Neuronal stem cell (in vitro differentiated cells): ENCODE measurements around the gene TAS2R38. TPM values are rescaled to one million over a fixed set of nuclear protein-coding genes. Genes with fewer than 3 reads are reported as not detected.

Source experiments
- DNase-seq: peaks from one replicate; pipeline ENCODE4 v3.0.0-alpha.2; 2013; ENCODE audit warnings: low spot score
- H2AFZ ChIP-seq: one replicate; pipeline ENCODE4 v1.6.1; 2013; ENCODE audit warnings: mild to moderate bottlenecking, low read length, inconsistent platforms
- H2AK5ac ChIP-seq: 2 replicates; pipeline ENCODE4 v1.6.1; 2013; ENCODE audit warnings: low read depth, mild to moderate bottlenecking, inconsistent platforms, low read length, moderate library complexity, mixed read lengths
- H2BK120ac ChIP-seq: 2 replicates; pipeline ENCODE4 v1.6.1; 2013; ENCODE audit warnings: low read depth, mild to moderate bottlenecking, inconsistent platforms, low read length, moderate library complexity, mixed read lengths
- H2BK12ac ChIP-seq: one replicate; pipeline ENCODE4 v1.6.1; 2013; ENCODE audit warnings: low read length, inconsistent platforms
- H2BK15ac ChIP-seq: 2 replicates; pipeline ENCODE4 v1.6.1; 2013; ENCODE audit warnings: mild to moderate bottlenecking, low read length, inconsistent platforms, mixed read lengths
- H2BK5ac ChIP-seq: one replicate; pipeline ENCODE4 v1.6.1; 2013; ENCODE audit warnings: inconsistent platforms, mild to moderate bottlenecking, low read length, moderate library complexity
- H3K14ac ChIP-seq: one replicate; pipeline ENCODE4 v1.6.1; 2013; ENCODE audit warnings: low read length, inconsistent platforms
- H3K18ac ChIP-seq: 2 replicates; pipeline ENCODE4 v1.6.1; 2013; ENCODE audit warnings: low read length, inconsistent platforms
- H3K23ac ChIP-seq: 2 replicates; pipeline ENCODE4 v1.6.1; 2013; ENCODE audit warnings: low read depth, mild to moderate bottlenecking, mixed read lengths, low read length, inconsistent platforms; ENCODE audit not compliant: poor library complexity
- H3K27ac ChIP-seq: replicated peaks from 3 replicates; pipeline ENCODE4 v1.5.1; 2013; ENCODE audit warnings: low read length, inconsistent platforms
- H3K27me3 ChIP-seq, 3 experiments: 2 replicates each; pipeline ENCODE4 v1.6.1; 2013; ENCODE audit warnings: low read length in 3 of 3, mild to moderate bottlenecking in 2 of 3, inconsistent platforms in 1 of 3, low read depth in 1 of 3, mixed read lengths in 1 of 3, moderate library complexity in 1 of 3; ENCODE audit not compliant: control insufficient read depth in 3 of 3, insufficient read depth in 3 of 3
- H3K36me3 ChIP-seq, 2 donors: replicated peaks in 1 of 2; 2 replicates each; pipeline ENCODE4 v1.6.1; 2013; ENCODE audit warnings: low read length in 2 of 2; ENCODE audit not compliant: control insufficient read depth in 2 of 2, insufficient read depth in 2 of 2
- H3K4ac ChIP-seq: 2 replicates; pipeline ENCODE4 v1.6.1; 2013; ENCODE audit warnings: inconsistent platforms, mild to moderate bottlenecking, low read length, moderate library complexity
- H3K4me1 ChIP-seq, 2 donors: 1 replicate in 1 of 2; 2 replicates in 1 of 2; pipeline ENCODE4 v1.6.1; 2013; ENCODE audit warnings: low read length in 2 of 2, low read depth in 1 of 2; ENCODE audit not compliant: control insufficient read depth in 2 of 2, insufficient read depth in 1 of 2
- H3K4me2 ChIP-seq: one replicate; pipeline ENCODE4 v1.6.1; 2013; ENCODE audit warnings: mild to moderate bottlenecking, low read length, inconsistent platforms; ENCODE audit not compliant: insufficient read depth, poor library complexity, severe bottlenecking
- H3K4me3 ChIP-seq, 2 donors: 2 replicates each; pipeline ENCODE4 v1.5.1; 2013; ENCODE audit warnings: low read length in 2 of 2, mild to moderate bottlenecking in 2 of 2, inconsistent platforms in 1 of 2, moderate library complexity in 1 of 2
- H3K79me1 ChIP-seq: one replicate; pipeline ENCODE4 v1.6.1; 2013; ENCODE audit warnings: low read depth, mild to moderate bottlenecking, inconsistent platforms, low read length, moderate library complexity
- H3K9ac ChIP-seq: one replicate; pipeline ENCODE4 v1.6.1; 2013; ENCODE audit warnings: mild to moderate bottlenecking, low read depth, low read length, inconsistent platforms; ENCODE audit not compliant: poor library complexity
- H3K9me3 ChIP-seq, 2 donors: replicated peaks in 1 of 2; 2 replicates each; pipeline versions ENCODE3 to v1.6.1; 2013; ENCODE audit warnings: low read length in 2 of 2, mild to moderate bottlenecking in 2 of 2, inconsistent platforms in 1 of 2, low read depth in 1 of 2, mixed read lengths in 1 of 2, moderate library complexity in 1 of 2; ENCODE audit not compliant: control insufficient read depth in 2 of 2, insufficient read depth in 1 of 2
- H4K8ac ChIP-seq: one replicate; pipeline ENCODE4 v1.6.1; 2013; ENCODE audit warnings: low read depth, mild to moderate bottlenecking, inconsistent platforms, low read length, moderate library complexity
- H4K91ac ChIP-seq: one replicate; pipeline ENCODE4 v1.6.1; 2013; ENCODE audit warnings: low read length, low read depth, mild to moderate bottlenecking, inconsistent platforms; ENCODE audit not compliant: poor library complexity
- WGBS, 2 donors: extraction: QIAGEN DNeasy Blood & Tissue Kit; methylation state at CpG; one replicate each; pipeline ENCODE4 v1.1.7; 2013; ENCODE audit warnings: missing lambda C conversion rate in 2 of 2, mixed read lengths in 1 of 2; ENCODE audit not compliant: insufficient read length in 2 of 2, insufficient replicate concordance in 1 of 2; ENCODE audit errors: extremely low coverage in 2 of 2; 5-methylcytosine and 5-hydroxymethylcytosine counted together
- polyA plus RNA-seq, 2 experiments: library from polyadenylated mRNA; stranded (reverse); fragments of 200-250 nt; gene quantifications; one replicate each; pipeline ENCODE4 v1.2.3, GENCODE V29; 2013

The TAS2R38 gene
- polyA plus RNA-seq (2013, experiment 1 of 2) = not detected
- polyA plus RNA-seq (2013, experiment 2 of 2) = not detected

- no peak within 1 kb of the TSS for H2BK12ac ChIP-seq
- peak within 1 kb of the TSS; percentile 27 for H3K14ac ChIP-seq
- H3K36me3 ChIP-seq = no peaks in the 10 kb centered on the region
- no peak within 1 kb of the TSS for H3K9ac ChIP-seq
- no peak within 1 kb of the TSS for H3K4ac ChIP-seq
- H4K8ac ChIP-seq = peak within 1 kb of the TSS; percentile 55
- H2BK15ac ChIP-seq = no peak within 1 kb of the TSS
- no peak for DNase-seq
- H3K4me3 ChIP-seq = no peak within 1 kb of the TSS
- no peak within 1 kb of the TSS for H2AK5ac ChIP-seq
- peaks cover 0 to 1% (median 0%) of the 10 kb centered on the region in 3 experiments for H3K27me3 ChIP-seq
- no peak within 1 kb of the TSS for H2BK120ac ChIP-seq
- H4K91ac ChIP-seq = no peak within 1 kb of the TSS
- no peaks in the 10 kb centered on the region for H3K4me1 ChIP-seq
- H2BK5ac ChIP-seq = no peak within 1 kb of the TSS
- H3K18ac ChIP-seq = peak within 1 kb of the TSS; percentile 9
- no peaks in the 10 kb centered on the region for H3K9me3 ChIP-seq
- no peak within 1 kb of the TSS for H3K23ac ChIP-seq
- H3K4me2 ChIP-seq = no peak within 1 kb of the TSS
- no peaks in the 10 kb centered on the region for H3K79me1 ChIP-seq
- H2AFZ ChIP-seq = no peak within 1 kb of the TSS
- WGBS, 2 donors = no CpG with 5 or more reads among the region's 7 CpGs
- H3K27ac ChIP-seq = no peak within 1 kb of the TSS
Measured at GRCh38 chr7:141973673-141974072, at the start of gene TAS2R38. Gene TAS2R38, minus strand, starts transcription at chr7:141973773. Its CDS starts 84 bp downstream, at chr7:141973689.

GRCh38 chr7:142018154-142018553, 44.6 kb upstream of the TAS2R38 start:
- no peak overlapping the region for H3K4me3 ChIP-seq
- no peak overlapping the region for H2BK5ac ChIP-seq
- no peaks in the 10 kb centered on the region for H3K79me1 ChIP-seq
- H3K36me3 ChIP-seq = no peaks in the 10 kb centered on the region
- no peak overlapping the region for H3K18ac ChIP-seq
- no CpG with 5 or more reads among the region's 2 CpGs for WGBS, 2 donors
- H3K4ac ChIP-seq = no peak overlapping the region
- H4K8ac ChIP-seq = no peak overlapping the region
- no peak overlapping the region for H2AFZ ChIP-seq
- no peaks in the 10 kb centered on the region for H3K27me3 ChIP-seq
- no peak overlapping the region for H2BK12ac ChIP-seq
- peaks cover 0 to 3% of the 10 kb centered on the region in 2 donors for H3K4me1 ChIP-seq
- H3K4me2 ChIP-seq = no peak overlapping the region
- no peak overlapping the region for H2AK5ac ChIP-seq
- no peak for DNase-seq
- no peak overlapping the region for H3K23ac ChIP-seq
- H3K27ac ChIP-seq = no peak overlapping the region
- no peaks in the 10 kb centered on the region for H3K9me3 ChIP-seq
- no peak overlapping the region for H3K14ac ChIP-seq
- H2BK15ac ChIP-seq = no peak overlapping the region
- H2BK120ac ChIP-seq = no peak overlapping the region
- H4K91ac ChIP-seq = no peak overlapping the region
- no peak overlapping the region for H3K9ac ChIP-seq

GRCh38 chr7:142017451-142017850, 43.9 kb upstream of the TAS2R38 start:
- H2BK120ac ChIP-seq = no peak overlapping the region
- no peak overlapping the region for H3K27ac ChIP-seq
- H2BK5ac ChIP-seq = no peak overlapping the region
- no peak overlapping the region for H2BK15ac ChIP-seq
- no peaks in the 10 kb centered on the region for H3K79me1 ChIP-seq
- DNase-seq = no peak
- no peak overlapping the region for H3K9ac ChIP-seq
- no peak overlapping the region for H2AK5ac ChIP-seq
- no peak overlapping the region for H3K23ac ChIP-seq
- H3K14ac ChIP-seq = no peak overlapping the region
- no peaks in the 10 kb centered on the region for H3K36me3 ChIP-seq
- no peaks in the 10 kb centered on the region for H3K9me3 ChIP-seq
- no peak overlapping the region for H3K4me3 ChIP-seq
- no peak overlapping the region for H3K4ac ChIP-seq
- no peak overlapping the region for H4K91ac ChIP-seq
- no peak overlapping the region for H3K4me2 ChIP-seq
- H2BK12ac ChIP-seq = no peak overlapping the region
- H3K4me1 ChIP-seq = peaks cover 0 to 3% of the 10 kb centered on the region in 2 donors
- H3K18ac ChIP-seq = no peak overlapping the region
- WGBS, 2 donors = no CpG with 5 or more reads among the region's 3 CpGs
- no peak overlapping the region for H4K8ac ChIP-seq
- no peaks in the 10 kb centered on the region for H3K27me3 ChIP-seq
- no peak overlapping the region for H2AFZ ChIP-seq

- Histone ChIP-seq H3K9me3 (no peaks in the 10 kb centered on the region), H2BK5ac (no peak overlapping the region), H3K18ac (no peak overlapping the region), H3K79me1 (no peaks in the 10 kb centered on the region), H2BK12ac (no peak overlapping the region), H2AFZ (no peak overlapping the region), H2BK120ac (no peak overlapping the region), H3K36me3 (no peaks in the 10 kb centered on the region), H3K14ac (no peak overlapping the region), H3K4me1 (peaks cover 0 to under 1% of the 10 kb centered on the region in 2 donors), H3K23ac (no peak overlapping the region), H3K4ac (no peak overlapping the region), H2AK5ac (no peak overlapping the region), H4K91ac (no peak overlapping the region), H2BK15ac (no peak overlapping the region), H3K9ac (no peak overlapping the region), H3K4me2 (no peak overlapping the region), H3K27ac (no peak overlapping the region), H4K8ac (no peak overlapping the region), H3K27me3 (no peaks in the 10 kb centered on the region), H3K4me3 (no peak overlapping the region)
- DNase-seq = peak; percentile 0
- no CpG with 5 or more reads among the region's 4 CpGs for WGBS, 2 donors
Measured at GRCh38 chr7:142012825-142013511, 39.4 kb upstream of the TAS2R38 start.
